Stomach (tissue), 9 donors: ENCODE data around the gene ANKFY1. TPM values are rescaled to one million over a fixed set of nuclear protein-coding genes. Genes with fewer than 3 reads are reported as not detected.

Experiments
- DNase-seq, 2 donors: peaks; one replicate each; pipeline versions ENCODE4 v3.0.0 to v3.0.0-alpha.2; 2013 to 2019
- H3K27ac ChIP-seq, 5 donors: fragments of 200-600 bp in 4 of 5; sonication (generic) in 4 of 5; one replicate each; pipeline ENCODE4 v1.5.1; 2013 to 2019; ENCODE audit warnings: mild to moderate bottlenecking in 1 of 5, moderate library complexity in 1 of 5
- H3K27me3 ChIP-seq, 3 donors: fragments of 200-600 bp; sonication (generic); one replicate each; pipeline ENCODE4 v1.5.1; 2017 to 2019; ENCODE audit warnings: mixed run types in 1 of 3
- H3K36me3 ChIP-seq, 4 donors: fragments of 200-600 bp; sonication (generic); 1 replicate in 3 of 4; 2 replicates in 1 of 4; pipeline ENCODE4 v1.5.1; 2016 to 2019
- H3K4me1 ChIP-seq, 4 donors: fragments of 200-600 bp; sonication (generic); one replicate each; pipeline ENCODE4 v1.5.1; 2016 to 2019
- H3K4me3 ChIP-seq, 4 donors: fragments of 200-600 bp; sonication (generic) in 3 of 4; one replicate each; pipeline ENCODE4 v1.5.1; 2016 to 2019; ENCODE audit warnings: mild to moderate bottlenecking in 1 of 4
- H3K9me3 ChIP-seq, 4 donors: fragments of 200-600 bp; sonication (generic); one replicate each; pipeline ENCODE4 v1.5.1; 2016 to 2019
- EP300 ChIP-seq: sonication (generic); formaldehyde crosslinking; IDR thresholded peaks from one replicate; pipeline ENCODE4 v1.6.1; 2017; ENCODE audit warnings: antibody characterized with exemption
- POLR2A ChIP-seq, 4 donors: fragments of 450-650 bp; IDR thresholded peaks; one replicate each; pipeline ENCODE4 v1.6.1; 2016; ENCODE audit warnings: antibody characterized with exemption in 4 of 4, control low read depth in 2 of 4, mild to moderate bottlenecking in 1 of 4, moderate library complexity in 1 of 4
- POLR2AphosphoS5 ChIP-seq, 3 donors: sonication (generic); formaldehyde crosslinking; IDR thresholded peaks; one replicate each; pipeline ENCODE4 v1.6.1; 2016; ENCODE audit warnings: antibody characterized with exemption in 3 of 3
- WGBS, 5 donors: extraction: QIAGEN DNeasy Blood & Tissue Kit in 3 of 5; methylation state at CpG; one replicate each; pipeline versions ENCODE4 v1.1.5 to v1.1.7; 2013 to 2018; 5-methylcytosine and 5-hydroxymethylcytosine counted together
- intact Hi-C: fragments of 100-400 bp; cut with DNase I; formaldehyde crosslinking; loops from one replicate; pipeline ENCODE4 v1.15.1; 2023; ENCODE audit warnings: low total_unique reads
- polyA plus RNA-seq, 3 donors: library from polyadenylated mRNA; stranded (reverse); fragments of 200-250 nt; gene quantifications; one replicate each; pipeline ENCODE4 v1.2.3, GENCODE V29; 2013
- total RNA-seq, 5 donors: library from RNA; depleted of rRNA; stranded (reverse); fragments of >200 nt; gene quantifications; one replicate each; pipeline versions ENCODE4 v1.1.0 to v1.2.3, GENCODE V29; 2014 to 2016
- TF ChIP-seq, protein P1 (sequence below), 7 experiments: fragments of 450-650 bp in 4 of 7; fragments of 200-600 bp in 3 of 7; sonication (generic) in 3 of 7; IDR thresholded peaks; one replicate each; pipeline ENCODE4 v1.5.1; 2016 to 2019; ENCODE audit warnings: antibody characterized with exemption in 7 of 7, control low read depth in 2 of 7, mild to moderate bottlenecking in 1 of 7
- donor health status: healthy with polysubstance abuse.
- donor health status: Bipolar disorder and iron deficiency.
- donor health status: healthy.

The ANKFY1 gene
- total and polyA plus RNA-seq, 8 donors: 6.4 to 61.0 (median 39.2) TPM

- Histone ChIP-seq H3K4me1 (peaks cover 6 to 32% (median 24%) of the 10 kb centered on the region in 4 donors), H3K27me3 (no peaks in the 10 kb centered on the region), H3K36me3 (peaks cover 26 to 53% (median 46%) of the 10 kb centered on the region in 4 donors), H3K4me3 (no peak overlapping the region), H3K27ac (no peak overlapping the region), H3K9me3 (no peaks in the 10 kb centered on the region)
- 59 to 77% (median 67%) methylated on average over 11 of the region's 11 CpGs for WGBS, 5 donors
- peak in 1 of 2 donors; percentile 28 for DNase-seq
- intact Hi-C loops: no loop called here
- TF ChIP-seq POLR2A (IDR thresholded peaks at IDR 0.05) (no peak), EP300 (no peak), POLR2AphosphoS5 (IDR thresholded peaks at IDR 0.05) (no peak)
- TF ChIP-seq, protein P1, sequence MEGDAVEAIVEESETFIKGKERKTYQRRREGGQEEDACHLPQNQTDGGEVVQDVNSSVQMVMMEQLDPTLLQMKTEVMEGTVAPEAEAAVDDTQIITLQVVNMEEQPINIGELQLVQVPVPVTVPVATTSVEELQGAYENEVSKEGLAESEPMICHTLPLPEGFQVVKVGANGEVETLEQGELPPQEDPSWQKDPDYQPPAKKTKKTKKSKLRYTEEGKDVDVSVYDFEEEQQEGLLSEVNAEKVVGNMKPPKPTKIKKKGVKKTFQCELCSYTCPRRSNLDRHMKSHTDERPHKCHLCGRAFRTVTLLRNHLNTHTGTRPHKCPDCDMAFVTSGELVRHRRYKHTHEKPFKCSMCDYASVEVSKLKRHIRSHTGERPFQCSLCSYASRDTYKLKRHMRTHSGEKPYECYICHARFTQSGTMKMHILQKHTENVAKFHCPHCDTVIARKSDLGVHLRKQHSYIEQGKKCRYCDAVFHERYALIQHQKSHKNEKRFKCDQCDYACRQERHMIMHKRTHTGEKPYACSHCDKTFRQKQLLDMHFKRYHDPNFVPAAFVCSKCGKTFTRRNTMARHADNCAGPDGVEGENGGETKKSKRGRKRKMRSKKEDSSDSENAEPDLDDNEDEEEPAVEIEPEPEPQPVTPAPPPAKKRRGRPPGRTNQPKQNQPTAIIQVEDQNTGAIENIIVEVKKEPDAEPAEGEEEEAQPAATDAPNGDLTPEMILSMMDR (IDR thresholded peaks at IDR 0.05): no peak
Observed at GRCh38 chr17:4241535-4241934, 22.2 kb downstream of the ANKFY1 start.

DNA sequence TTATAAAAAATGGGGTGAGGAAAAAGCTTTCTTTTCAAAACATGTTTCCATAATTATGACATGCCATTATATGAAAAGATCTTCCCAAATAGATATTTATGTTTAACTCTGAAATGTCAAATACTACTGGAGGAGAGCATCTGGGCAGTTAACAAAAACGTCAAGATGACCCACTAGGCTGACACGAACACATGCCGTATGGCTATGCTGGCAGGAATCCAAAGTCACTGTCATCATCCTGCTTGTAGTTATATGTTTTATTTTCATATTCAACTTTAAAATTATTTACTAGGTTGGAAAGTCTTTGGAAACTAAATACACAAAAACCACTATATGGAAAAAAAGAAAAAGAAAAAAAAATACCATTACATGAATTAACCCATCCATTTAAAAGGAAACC lies 27.3 kb downstream of the ANKFY1 start:
- Histone ChIP-seq H3K4me3 (no peak overlapping the region), H3K27me3 (no peaks in the 10 kb centered on the region), H3K4me1 (peaks cover 0 to 32% (median 19%) of the 10 kb centered on the region in 4 donors), H3K36me3 (peaks cover 15 to 88% (median 69%) of the 10 kb centered on the region in 4 donors), H3K27ac (peak overlapping the region in 1 of 5 donors; percentile 26), H3K9me3 (no peaks in the 10 kb centered on the region)
- WGBS, 5 donors: 51 to 68% (median 52%) methylated on average over 3 of the region's 3 CpGs
- TF ChIP-seq POLR2A (IDR thresholded peaks at IDR 0.05) (no peak), EP300 (no peak)
- DNase-seq: no peak
- intact Hi-C loops: no loop called here

- peaks cover 9 to 87% (median 67%) of the 10 kb centered on the region in 4 donors for H3K36me3 ChIP-seq
- H3K4me3 ChIP-seq: no peak overlapping the region
- 87 to 93% (median 91%) methylated on average over 8 of the region's 8 CpGs for WGBS, 5 donors
- peaks cover 7 to 40% (median 22%) of the 10 kb centered on the region in 4 donors for H3K4me1 ChIP-seq
- H3K9me3 ChIP-seq: no peaks in the 10 kb centered on the region
- H3K27ac ChIP-seq: peak overlapping the region in 1 of 5 donors; percentile 26
- DNase-seq: no peak
- H3K27me3 ChIP-seq: no peaks in the 10 kb centered on the region
- intact Hi-C loops: no loop called here
- TF ChIP-seq POLR2A (IDR thresholded peaks at IDR 0.05): no peak
- no peak for TF ChIP-seq POLR2AphosphoS5 (IDR thresholded peaks at IDR 0.05)
- TF ChIP-seq, protein P1 (IDR thresholded peaks at IDR 0.05): no peak
- no peak for TF ChIP-seq EP300
Observed at GRCh38 chr17:4235372-4236279, 28.2 kb downstream of the ANKFY1 start.

DNA sequence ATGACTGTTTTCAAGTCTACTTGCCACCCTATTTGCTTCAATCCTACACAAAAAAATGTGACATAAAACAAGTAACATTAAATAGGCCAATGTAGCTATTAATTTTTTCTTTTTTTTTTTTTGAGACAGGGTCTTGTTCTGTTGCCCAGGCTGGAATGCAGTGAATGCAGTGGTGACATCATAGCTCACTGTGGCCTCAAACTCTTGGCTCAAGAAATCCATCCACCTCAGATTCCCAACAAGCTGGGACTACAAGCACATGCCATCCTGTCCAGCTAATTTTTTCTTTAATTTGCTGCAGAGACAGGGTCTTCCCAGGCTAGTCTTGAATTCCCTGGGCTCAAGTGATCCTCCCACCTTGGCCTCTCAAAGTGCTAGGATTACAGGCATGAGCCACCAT lies 29.4 kb downstream of the ANKFY1 start:
- peaks cover 5 to 75% (median 54%) of the 10 kb centered on the region in 4 donors for H3K36me3 ChIP-seq
- H3K27me3 ChIP-seq: no peaks in the 10 kb centered on the region
- H3K4me3 ChIP-seq: no peak overlapping the region
- TF ChIP-seq, protein P1 (IDR thresholded peaks at IDR 0.05): no peak
- no peak for TF ChIP-seq POLR2A (IDR thresholded peaks at IDR 0.05)
- TF ChIP-seq EP300: no peak
- no peak for TF ChIP-seq POLR2AphosphoS5 (IDR thresholded peaks at IDR 0.05)
- intact Hi-C loops: no loop called here
- H3K4me1 ChIP-seq: peaks cover 7 to 52% (median 29%) of the 10 kb centered on the region in 4 donors
- no peaks in the 10 kb centered on the region for H3K9me3 ChIP-seq
- peak overlapping the region in 1 of 5 donors; percentile 84 for H3K27ac ChIP-seq
- peak in 1 of 2 donors; percentile 19 for DNase-seq
